HL-60 (cell line): ENCODE data around the gene SELENOV.

Experiments
- DNase-seq, 2 experiments: peaks; one replicate each; pipeline ENCODE4 v3.0.0-alpha.2; 2010 to 2020; ENCODE audit warnings: low read depth in 1 of 2, low spot score in 1 of 2
- H3K27ac ChIP-seq: fragments of 250-450 bp; sonication (Bioruptor Pico); replicated peaks from 2 replicates; pipeline ENCODE4 v1.5.1; 2020; ENCODE audit warnings: mild to moderate bottlenecking, moderate library complexity
- H3K27me3 ChIP-seq: fragments of 250-450 bp; sonication (Bioruptor Pico); 2 replicates; pipeline ENCODE4 v1.5.1; 2021; ENCODE audit warnings: mild to moderate bottlenecking, moderate library complexity; ENCODE audit not compliant: insufficient read depth, poor library complexity, severe bottlenecking
- H3K4me3 ChIP-seq: replicated peaks from 2 replicates; pipeline ENCODE4 v1.5.1; 2011; ENCODE audit warnings: mild to moderate bottlenecking, control low read depth, low read length; ENCODE audit not compliant: insufficient read depth
- GABPA ChIP-seq: IDR thresholded peaks from 2 replicates; pipeline ENCODE4 v1.6.1; 2012; ENCODE audit warnings: low read depth
- POLR2AphosphoS5 ChIP-seq: IDR thresholded peaks from 2 replicates; pipeline ENCODE4 v1.6.1; 2012; ENCODE audit warnings: low read depth
- SPI1 ChIP-seq: IDR thresholded peaks from 2 replicates; pipeline ENCODE4 v1.6.1; 2012; ENCODE audit warnings: low read depth, mild to moderate bottlenecking, borderline replicate concordance
- TF ChIP-seq, protein P1 (sequence below): IDR thresholded peaks from 2 replicates; pipeline ENCODE4 v1.6.1; 2012; ENCODE audit warnings: low read depth; ENCODE audit not compliant: insufficient replicate concordance
- TF ChIP-seq, protein P2 (sequence below): IDR thresholded peaks from one replicate; pipeline ENCODE4 v1.5.1; 2011; ENCODE audit warnings: low read length, control low read depth, inconsistent platforms; ENCODE audit not compliant: insufficient read depth

The SELENOV gene

DNA sequence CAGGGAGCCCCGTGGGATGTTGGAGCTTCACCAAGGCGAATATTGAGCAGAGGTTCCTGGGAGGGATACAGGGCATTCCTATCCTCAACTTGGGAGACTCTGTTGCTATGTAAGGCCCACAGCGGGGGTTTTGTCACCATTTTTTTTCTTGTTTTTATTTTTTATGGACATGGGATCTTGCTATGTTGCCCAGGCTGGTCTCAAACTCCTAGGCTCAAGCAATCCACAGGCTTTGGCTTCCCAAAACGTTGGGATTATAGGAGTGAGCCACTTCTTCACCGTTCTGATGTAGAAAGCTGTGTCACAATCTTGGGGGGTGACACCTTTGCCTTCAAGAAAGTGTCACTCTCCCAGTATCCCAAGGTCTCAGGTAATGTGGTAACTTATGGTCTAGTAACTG, 13.6 kb upstream of the SELENOV start:
- Histone ChIP-seq H3K27me3 (peaks cover 31% of the 10 kb centered on the region), H3K27ac (no peak overlapping the region), H3K4me3 (no peak overlapping the region)
- TF ChIP-seq, protein P1, sequence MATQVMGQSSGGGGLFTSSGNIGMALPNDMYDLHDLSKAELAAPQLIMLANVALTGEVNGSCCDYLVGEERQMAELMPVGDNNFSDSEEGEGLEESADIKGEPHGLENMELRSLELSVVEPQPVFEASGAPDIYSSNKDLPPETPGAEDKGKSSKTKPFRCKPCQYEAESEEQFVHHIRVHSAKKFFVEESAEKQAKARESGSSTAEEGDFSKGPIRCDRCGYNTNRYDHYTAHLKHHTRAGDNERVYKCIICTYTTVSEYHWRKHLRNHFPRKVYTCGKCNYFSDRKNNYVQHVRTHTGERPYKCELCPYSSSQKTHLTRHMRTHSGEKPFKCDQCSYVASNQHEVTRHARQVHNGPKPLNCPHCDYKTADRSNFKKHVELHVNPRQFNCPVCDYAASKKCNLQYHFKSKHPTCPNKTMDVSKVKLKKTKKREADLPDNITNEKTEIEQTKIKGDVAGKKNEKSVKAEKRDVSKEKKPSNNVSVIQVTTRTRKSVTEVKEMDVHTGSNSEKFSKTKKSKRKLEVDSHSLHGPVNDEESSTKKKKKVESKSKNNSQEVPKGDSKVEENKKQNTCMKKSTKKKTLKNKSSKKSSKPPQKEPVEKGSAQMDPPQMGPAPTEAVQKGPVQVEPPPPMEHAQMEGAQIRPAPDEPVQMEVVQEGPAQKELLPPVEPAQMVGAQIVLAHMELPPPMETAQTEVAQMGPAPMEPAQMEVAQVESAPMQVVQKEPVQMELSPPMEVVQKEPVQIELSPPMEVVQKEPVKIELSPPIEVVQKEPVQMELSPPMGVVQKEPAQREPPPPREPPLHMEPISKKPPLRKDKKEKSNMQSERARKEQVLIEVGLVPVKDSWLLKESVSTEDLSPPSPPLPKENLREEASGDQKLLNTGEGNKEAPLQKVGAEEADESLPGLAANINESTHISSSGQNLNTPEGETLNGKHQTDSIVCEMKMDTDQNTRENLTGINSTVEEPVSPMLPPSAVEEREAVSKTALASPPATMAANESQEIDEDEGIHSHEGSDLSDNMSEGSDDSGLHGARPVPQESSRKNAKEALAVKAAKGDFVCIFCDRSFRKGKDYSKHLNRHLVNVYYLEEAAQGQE = no peak
- no peak for TF ChIP-seq GABPA
- no peak for TF ChIP-seq SPI1
- no peak for TF ChIP-seq POLR2AphosphoS5
- TF ChIP-seq, protein P2, sequence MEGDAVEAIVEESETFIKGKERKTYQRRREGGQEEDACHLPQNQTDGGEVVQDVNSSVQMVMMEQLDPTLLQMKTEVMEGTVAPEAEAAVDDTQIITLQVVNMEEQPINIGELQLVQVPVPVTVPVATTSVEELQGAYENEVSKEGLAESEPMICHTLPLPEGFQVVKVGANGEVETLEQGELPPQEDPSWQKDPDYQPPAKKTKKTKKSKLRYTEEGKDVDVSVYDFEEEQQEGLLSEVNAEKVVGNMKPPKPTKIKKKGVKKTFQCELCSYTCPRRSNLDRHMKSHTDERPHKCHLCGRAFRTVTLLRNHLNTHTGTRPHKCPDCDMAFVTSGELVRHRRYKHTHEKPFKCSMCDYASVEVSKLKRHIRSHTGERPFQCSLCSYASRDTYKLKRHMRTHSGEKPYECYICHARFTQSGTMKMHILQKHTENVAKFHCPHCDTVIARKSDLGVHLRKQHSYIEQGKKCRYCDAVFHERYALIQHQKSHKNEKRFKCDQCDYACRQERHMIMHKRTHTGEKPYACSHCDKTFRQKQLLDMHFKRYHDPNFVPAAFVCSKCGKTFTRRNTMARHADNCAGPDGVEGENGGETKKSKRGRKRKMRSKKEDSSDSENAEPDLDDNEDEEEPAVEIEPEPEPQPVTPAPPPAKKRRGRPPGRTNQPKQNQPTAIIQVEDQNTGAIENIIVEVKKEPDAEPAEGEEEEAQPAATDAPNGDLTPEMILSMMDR = no peak
- DNase-seq = no peak

DNA sequence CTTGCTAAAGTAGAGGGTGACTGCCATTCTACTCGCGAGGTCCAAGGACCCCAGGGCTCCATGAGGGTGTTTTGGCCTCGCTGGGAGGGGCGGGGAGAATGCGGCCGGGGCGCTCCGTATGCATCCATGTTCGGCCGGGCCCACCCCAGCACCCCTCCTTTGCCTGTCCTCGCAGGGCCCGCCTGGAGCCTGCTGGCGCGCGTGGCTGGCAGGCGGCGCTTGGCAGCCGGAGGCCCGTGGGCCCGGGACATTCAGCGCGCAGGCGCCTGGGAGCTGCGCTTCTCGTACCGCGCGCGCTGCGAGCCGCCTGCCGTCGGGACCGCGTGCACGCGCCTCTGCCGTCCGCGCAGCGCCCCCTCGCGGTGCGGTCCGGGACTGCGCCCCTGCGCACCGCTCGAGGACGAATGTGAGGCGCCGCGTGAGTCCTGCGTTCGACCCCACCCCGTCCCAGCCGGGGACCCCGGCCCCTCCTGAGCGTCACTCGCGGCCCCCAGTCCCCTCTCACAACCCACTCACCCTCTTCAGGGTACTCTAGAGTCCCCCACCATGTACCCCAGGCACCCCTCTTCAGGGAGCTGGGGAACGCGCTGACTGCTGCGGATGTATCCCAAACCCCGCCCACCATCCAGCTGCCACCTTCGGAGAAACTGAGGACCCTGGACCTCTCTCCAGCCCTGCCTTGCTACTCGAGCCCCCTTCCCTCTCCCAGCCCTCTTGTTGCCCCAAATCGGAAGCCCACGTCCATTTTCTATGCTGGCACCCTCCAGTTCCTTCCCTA, 12.1 kb upstream of the SELENOV start:
- Histone ChIP-seq H3K27me3 (peaks cover 33% of the 10 kb centered on the region), H3K4me3 (no peak overlapping the region), H3K27ac (no peak overlapping the region)
- peak; percentile 51 to 73 for DNase-seq
- TF ChIP-seq, protein P2 = peak; percentile 55
- TF ChIP-seq GABPA = no peak

DNA sequence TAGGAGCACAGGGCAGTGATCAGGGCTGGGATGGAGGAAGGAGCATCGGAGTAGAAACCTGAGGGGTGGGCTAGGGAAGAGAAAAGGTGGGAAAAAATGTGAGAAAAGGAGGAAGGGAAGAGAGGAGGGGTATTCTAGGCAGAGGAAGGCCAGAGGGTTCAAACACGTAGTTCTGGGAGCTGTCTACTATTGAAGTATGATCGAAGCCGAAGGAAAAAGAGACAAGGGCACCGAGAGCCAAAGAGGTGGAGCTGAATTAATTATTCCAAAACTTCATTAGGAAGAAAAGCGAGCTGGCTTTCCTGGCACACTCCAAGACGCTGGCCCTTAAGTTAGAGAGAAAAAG, 8.4 kb upstream of the SELENOV start:
- H3K27ac ChIP-seq = no peak overlapping the region
- no peak for DNase-seq
- H3K4me3 ChIP-seq = no peak overlapping the region
- TF ChIP-seq, protein P2 = no peak
- TF ChIP-seq, protein P1 = no peak
- TF ChIP-seq GABPA (no peak), SPI1 (no peak), POLR2AphosphoS5 (no peak)
- peaks cover 18% of the 10 kb centered on the region for H3K27me3 ChIP-seq
